ENCODE results near the gene SV2C.

GRCh38 chr5:76305269-76305668, 222.1 kb downstream of the SV2C start:
- TF ChIP-seq CTCF (conservative IDR thresholded peaks at IDR 0.05 in 1 of 2, IDR thresholded peaks at IDR 0.05 in 1 of 2; ENCODE audit: extremely low read depth in 1 of 2, insufficient read depth in 1 of 2, low read depth in 1 of 2, low read length in 2 of 2) (no peak), EZH2 (IDR thresholded peaks at IDR 0.05; ENCODE audit: borderline replicate concordance, low read length) (no peak)

All from mammary epithelial cell (primary cell).